ENCODE results near the gene CSRP3.

CSRP3 gene

DNA sequence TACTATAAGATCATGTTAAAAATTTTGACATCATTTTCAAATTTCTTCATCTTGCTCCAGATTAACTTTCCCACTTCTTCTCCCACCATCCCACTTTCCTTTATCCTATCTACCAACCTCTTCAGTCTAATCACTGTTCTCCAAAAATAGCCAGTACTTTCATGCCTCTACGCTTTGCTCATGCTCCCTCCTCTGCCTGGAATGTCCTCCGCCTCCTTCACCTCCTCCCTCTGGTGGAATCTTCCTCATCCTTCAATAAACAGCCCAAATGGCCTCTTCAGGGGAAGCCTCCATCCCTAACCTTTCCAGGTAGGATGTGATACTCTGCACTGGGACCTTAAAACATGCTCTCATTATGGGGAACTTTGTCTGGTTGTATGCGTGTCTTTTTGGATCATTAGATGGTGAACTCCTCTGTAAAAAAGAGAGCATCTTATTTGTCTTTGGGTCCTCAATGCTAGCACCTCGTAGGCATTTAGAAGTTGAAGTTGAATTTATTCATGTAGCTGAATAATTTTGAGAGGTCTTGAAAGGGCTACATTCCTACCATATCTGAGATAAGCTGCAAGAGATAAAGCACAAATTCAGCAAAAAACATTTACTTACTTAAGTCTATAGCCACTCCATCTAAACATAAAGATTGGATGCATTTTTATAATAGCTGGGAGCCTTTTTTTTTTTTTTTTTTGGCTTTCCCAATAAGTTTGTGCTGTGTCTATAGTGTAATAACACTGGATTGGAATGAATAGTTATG lies 8.0 kb upstream of the CSRP3 start:
- no peak overlapping the region for H3K9ac ChIP-seq
- H3K79me2 ChIP-seq, result no peaks in the 10 kb centered on the region
- H3K27me3 ChIP-seq (ENCODE audit: control insufficient read depth, insufficient read depth, low read length), result no peaks in the 10 kb centered on the region
- H3K4me2 ChIP-seq (ENCODE audit: low read length), result no peak overlapping the region
- no peak overlapping the region for H3K27ac ChIP-seq
- TF ChIP-seq, protein P1, sequence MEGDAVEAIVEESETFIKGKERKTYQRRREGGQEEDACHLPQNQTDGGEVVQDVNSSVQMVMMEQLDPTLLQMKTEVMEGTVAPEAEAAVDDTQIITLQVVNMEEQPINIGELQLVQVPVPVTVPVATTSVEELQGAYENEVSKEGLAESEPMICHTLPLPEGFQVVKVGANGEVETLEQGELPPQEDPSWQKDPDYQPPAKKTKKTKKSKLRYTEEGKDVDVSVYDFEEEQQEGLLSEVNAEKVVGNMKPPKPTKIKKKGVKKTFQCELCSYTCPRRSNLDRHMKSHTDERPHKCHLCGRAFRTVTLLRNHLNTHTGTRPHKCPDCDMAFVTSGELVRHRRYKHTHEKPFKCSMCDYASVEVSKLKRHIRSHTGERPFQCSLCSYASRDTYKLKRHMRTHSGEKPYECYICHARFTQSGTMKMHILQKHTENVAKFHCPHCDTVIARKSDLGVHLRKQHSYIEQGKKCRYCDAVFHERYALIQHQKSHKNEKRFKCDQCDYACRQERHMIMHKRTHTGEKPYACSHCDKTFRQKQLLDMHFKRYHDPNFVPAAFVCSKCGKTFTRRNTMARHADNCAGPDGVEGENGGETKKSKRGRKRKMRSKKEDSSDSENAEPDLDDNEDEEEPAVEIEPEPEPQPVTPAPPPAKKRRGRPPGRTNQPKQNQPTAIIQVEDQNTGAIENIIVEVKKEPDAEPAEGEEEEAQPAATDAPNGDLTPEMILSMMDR (IDR thresholded peaks at IDR 0.05), result no peak
- H3K4me3 ChIP-seq (ENCODE audit: low read depth, low read length), result no peak overlapping the region
- no peak overlapping the region for H2AFZ ChIP-seq
- no peaks in the 10 kb centered on the region for H3K36me3 ChIP-seq (ENCODE audit: control insufficient read depth, insufficient read depth, low read length)
- no peaks in the 10 kb centered on the region for H3K4me1 ChIP-seq
- no peaks in the 10 kb centered on the region for H3K9me3 ChIP-seq (ENCODE audit: control insufficient read depth, low read length)

DNA sequence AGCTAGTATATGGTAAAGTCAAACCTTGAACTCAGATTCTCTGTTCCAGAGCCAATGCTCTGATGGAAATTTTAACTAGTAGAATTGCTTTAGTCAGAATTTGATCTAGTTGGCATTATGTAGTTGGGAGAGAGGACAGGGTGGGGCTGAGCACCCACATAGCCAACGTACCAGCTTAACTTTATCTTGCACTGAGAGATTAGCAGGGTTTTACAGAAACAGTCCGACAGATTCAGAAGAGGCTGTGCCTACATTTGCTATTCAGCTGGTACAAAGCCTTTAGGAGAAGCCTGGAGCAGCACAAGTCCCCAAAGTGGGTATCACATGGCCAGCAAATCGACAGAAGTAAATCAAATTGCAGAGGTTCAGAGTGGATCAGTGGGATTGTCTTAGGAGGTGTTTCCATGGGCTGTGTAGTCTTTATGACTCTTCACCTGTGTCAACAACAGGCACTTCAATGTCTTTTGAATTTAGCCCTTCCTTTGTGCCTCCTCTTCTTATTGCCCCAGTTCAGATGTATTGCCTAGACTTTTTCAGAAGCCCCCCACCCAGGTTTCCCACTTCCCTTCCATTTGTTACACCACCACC lies 7.3 kb upstream of the CSRP3 start:
- H3K27me3 ChIP-seq (ENCODE audit: control insufficient read depth, insufficient read depth, low read length), result no peaks in the 10 kb centered on the region
- TF ChIP-seq, protein P1 (IDR thresholded peaks at IDR 0.05), result no peak
- H3K9ac ChIP-seq, result no peak overlapping the region
- H3K9me3 ChIP-seq (ENCODE audit: control insufficient read depth, low read length), result no peaks in the 10 kb centered on the region
- no peaks in the 10 kb centered on the region for H3K36me3 ChIP-seq (ENCODE audit: control insufficient read depth, insufficient read depth, low read length)
- no peaks in the 10 kb centered on the region for H3K4me1 ChIP-seq
- no peak overlapping the region for H3K4me3 ChIP-seq (ENCODE audit: low read depth, low read length)
- H2AFZ ChIP-seq, result no peak overlapping the region
- H3K27ac ChIP-seq, result no peak overlapping the region
- no peaks in the 10 kb centered on the region for H3K79me2 ChIP-seq
- no peak overlapping the region for H3K4me2 ChIP-seq (ENCODE audit: low read length)

DNA sequence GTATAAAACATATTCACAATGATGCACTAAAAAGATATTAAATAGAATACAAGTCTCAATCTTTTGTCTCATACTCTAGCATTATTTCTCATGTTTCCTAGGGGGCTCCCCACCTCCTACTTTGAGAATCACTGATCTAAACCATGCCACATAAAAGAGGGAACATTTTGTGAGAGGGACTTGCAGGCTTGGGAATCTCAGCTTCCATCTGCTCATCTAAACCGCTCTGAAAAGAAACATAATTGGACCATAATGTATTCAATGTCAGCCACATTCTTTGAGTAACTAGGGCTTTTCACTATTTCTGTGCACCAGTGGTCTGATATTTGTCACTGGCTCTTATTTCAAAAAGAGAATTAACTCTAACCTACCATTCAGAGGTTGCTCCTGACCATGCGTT lies 6.4 kb upstream of the CSRP3 start:
- no peaks in the 10 kb centered on the region for H3K79me2 ChIP-seq
- no peak overlapping the region for H3K4me2 ChIP-seq (ENCODE audit: low read length)
- no peak overlapping the region for H3K4me3 ChIP-seq (ENCODE audit: low read depth, low read length)
- no peak overlapping the region for H2AFZ ChIP-seq
- no peak overlapping the region for H3K9ac ChIP-seq
- H3K36me3 ChIP-seq (ENCODE audit: control insufficient read depth, insufficient read depth, low read length), result no peaks in the 10 kb centered on the region
- H3K27me3 ChIP-seq (ENCODE audit: control insufficient read depth, insufficient read depth, low read length), result no peaks in the 10 kb centered on the region
- TF ChIP-seq, protein P1 (IDR thresholded peaks at IDR 0.05), result no peak
- H3K9me3 ChIP-seq (ENCODE audit: control insufficient read depth, low read length), result no peaks in the 10 kb centered on the region
- no peak overlapping the region for H3K27ac ChIP-seq
- H3K4me1 ChIP-seq, result no peaks in the 10 kb centered on the region

DNA sequence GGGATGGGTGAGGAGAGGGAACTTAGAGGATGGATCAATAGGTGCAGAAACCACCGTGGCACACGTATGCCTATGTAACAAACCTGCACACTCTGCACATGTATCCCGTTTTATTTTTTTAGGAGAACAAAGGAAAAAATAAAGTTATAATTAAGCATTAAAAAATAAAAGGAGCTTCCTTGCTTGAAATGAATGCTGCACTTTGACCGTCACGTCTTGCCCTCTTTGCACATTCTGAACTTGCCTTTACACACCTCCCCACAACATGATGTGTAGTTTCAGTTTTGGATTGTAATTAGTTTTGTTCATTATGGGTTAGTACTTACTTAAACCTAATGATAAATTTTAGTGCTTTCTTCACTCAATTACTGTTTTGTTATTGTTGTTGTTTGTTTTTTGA lies 3.1 kb upstream of the CSRP3 start:
- no peak overlapping the region for H3K4me2 ChIP-seq (ENCODE audit: low read length)
- no peaks in the 10 kb centered on the region for H3K36me3 ChIP-seq (ENCODE audit: control insufficient read depth, insufficient read depth, low read length)
- no peak overlapping the region for H2AFZ ChIP-seq
- no peak overlapping the region for H3K9ac ChIP-seq
- no peaks in the 10 kb centered on the region for H3K79me2 ChIP-seq
- no peak overlapping the region for H3K4me3 ChIP-seq (ENCODE audit: low read depth, low read length)
- H3K27ac ChIP-seq, result no peak overlapping the region
- no peaks in the 10 kb centered on the region for H3K4me1 ChIP-seq
- TF ChIP-seq, protein P1 (IDR thresholded peaks at IDR 0.05), result no peak
- H3K9me3 ChIP-seq (ENCODE audit: control insufficient read depth, low read length), result no peaks in the 10 kb centered on the region
- H3K27me3 ChIP-seq (ENCODE audit: control insufficient read depth, insufficient read depth, low read length), result no peaks in the 10 kb centered on the region
